Measurements from ENCODE around the gene AP1B1. TPM values are rescaled to one million over a fixed set of nuclear protein-coding genes. Genes with fewer than 3 reads are reported as not detected.
A peak's percentile ranks its signal among the peaks of the same experiment; 100 is the strongest.

Gene AP1B1
- total RNA-seq: 10 to 100 TPM; 45.5 to 66.9 TPM

DNA sequence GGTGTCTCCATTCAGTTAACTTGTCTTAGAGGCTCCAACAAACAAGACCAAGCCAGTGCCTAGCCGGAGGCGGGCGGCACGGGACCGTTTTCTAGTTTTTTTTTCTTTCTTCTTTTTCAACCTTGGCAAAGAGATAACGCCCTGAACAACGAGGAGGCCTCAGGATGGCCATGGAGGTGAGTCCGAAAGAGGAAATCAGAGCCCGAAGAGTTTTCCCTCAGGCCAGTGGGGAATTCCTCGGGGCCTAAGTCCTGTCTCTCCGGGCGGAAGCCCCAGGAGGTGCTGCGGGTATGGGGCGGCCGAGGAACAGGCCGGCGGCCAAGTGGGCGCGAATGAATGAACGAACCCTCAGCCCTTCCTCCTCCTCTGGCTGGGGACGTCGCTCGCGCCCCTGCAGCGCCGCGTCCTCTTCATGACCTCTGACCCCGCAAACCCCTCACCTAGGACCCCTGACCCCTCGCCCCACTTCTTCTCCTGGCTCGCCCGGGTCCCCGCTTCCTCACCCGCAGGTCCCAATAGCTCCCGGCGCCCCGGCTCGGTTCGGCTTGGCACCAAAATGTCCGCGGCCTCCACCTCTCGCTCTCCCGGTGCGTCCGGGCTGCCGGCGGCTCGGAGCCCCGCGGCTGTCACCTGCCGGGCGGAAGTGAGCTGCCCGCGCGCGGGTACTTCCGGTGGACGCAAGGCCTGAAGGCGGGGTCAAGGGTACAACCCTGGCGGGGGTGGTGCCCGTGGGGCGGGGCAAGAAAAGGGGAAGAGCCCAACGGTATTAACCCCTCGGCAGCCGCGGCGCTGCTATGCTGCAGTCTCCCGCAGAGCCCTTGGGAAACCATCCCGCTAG lies at the start of gene AP1B1:
TSS of gene AP1B1 (minus strand) at position 650 of the 838 bp plus-strand sequence. CDS start 21,327 bp downstream, outside the sequence.
- TF ChIP-seq POLR2A (IDR thresholded peaks at IDR 0.05): peak in 2 of 3 donors; percentile 79 to 86
- TF ChIP-seq, protein P1, sequence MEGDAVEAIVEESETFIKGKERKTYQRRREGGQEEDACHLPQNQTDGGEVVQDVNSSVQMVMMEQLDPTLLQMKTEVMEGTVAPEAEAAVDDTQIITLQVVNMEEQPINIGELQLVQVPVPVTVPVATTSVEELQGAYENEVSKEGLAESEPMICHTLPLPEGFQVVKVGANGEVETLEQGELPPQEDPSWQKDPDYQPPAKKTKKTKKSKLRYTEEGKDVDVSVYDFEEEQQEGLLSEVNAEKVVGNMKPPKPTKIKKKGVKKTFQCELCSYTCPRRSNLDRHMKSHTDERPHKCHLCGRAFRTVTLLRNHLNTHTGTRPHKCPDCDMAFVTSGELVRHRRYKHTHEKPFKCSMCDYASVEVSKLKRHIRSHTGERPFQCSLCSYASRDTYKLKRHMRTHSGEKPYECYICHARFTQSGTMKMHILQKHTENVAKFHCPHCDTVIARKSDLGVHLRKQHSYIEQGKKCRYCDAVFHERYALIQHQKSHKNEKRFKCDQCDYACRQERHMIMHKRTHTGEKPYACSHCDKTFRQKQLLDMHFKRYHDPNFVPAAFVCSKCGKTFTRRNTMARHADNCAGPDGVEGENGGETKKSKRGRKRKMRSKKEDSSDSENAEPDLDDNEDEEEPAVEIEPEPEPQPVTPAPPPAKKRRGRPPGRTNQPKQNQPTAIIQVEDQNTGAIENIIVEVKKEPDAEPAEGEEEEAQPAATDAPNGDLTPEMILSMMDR (IDR thresholded peaks at IDR 0.05): no peak
- ATAC-seq: peak; percentile 96
- 0 to 1% methylated on average over 13 to 51 of the region's 68 CpGs for WGBS, 2 donors

DNA sequence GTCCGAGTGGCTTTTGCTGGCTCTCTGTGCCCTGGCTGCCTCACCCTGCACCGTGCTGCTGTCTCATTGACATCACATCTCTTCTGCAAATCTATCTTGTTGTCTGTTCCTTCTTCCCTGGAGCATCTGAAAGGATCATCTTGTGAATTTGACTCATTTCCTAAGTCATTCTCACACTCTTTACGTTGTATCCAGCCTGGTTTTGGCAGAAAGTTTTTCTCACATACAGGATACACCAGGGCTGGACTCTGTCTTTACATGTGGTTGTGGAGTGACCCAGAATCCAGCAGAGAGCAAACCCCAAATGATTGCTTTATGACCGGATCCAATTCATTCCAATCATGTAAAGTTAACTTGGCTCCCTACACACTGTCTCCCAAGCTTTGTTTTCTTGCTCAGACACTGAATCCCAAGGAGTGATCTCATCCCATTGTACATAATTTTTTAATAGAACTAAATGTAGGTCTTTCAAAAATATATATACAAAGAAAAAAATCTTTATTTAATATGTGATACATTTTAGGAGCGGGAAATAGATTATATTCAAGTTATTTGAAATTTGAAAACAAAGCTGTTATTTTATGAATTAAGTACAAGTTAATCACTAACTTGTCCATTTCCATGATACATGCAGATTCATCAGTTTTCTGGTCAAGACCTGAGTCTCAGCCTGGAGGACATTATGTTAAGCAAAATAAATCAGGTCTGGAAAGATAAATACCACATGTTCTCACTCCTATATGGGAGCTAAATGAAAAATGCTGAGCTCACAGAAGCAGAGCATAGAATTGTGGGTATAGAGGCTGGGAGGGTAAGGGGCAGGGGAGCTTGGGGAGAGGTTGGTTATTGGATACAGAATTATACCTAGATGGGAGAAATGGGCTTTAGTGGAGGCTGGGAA lies 47.1 kb upstream of the AP1B1 start:
- TF ChIP-seq, protein P1 (IDR thresholded peaks at IDR 0.05): no peak
- no peak for TF ChIP-seq POLR2A (IDR thresholded peaks at IDR 0.05)
- Histone ChIP-seq H3K27ac (no peak overlapping the region), H3K27me3 (no peaks in the 10 kb centered on the region), H3K4me1 (no peaks in the 10 kb centered on the region), H3K36me3 (replicated peaks in 1 of 2; ENCODE audit: insufficient read depth in 1 of 2, low read depth in 2 of 2) (no peaks in the 10 kb centered on the region), H3K4me3 (no peak overlapping the region), H3K9me3 (no peaks in the 10 kb centered on the region)
- no peak for ATAC-seq
- 64 to 69% methylated on average over 5 of the region's 5 CpGs for WGBS, 2 donors
- DNase-seq: no peak
- intact Hi-C loops (cut with DNase I): no loop called here

More for the DNA sequence above, at the start of gene AP1B1:
- no peaks in the 10 kb centered on the region for H3K9me3 ChIP-seq
- peak within 1 kb of the TSS; percentile 79 to 89 for H3K4me3 ChIP-seq
- peak; percentile 96 for DNase-seq
- H3K4me1 ChIP-seq: peaks cover 54% of the 10 kb centered on the region
- no peaks in the 10 kb centered on the region for H3K36me3 ChIP-seq (replicated peaks in 1 of 2; ENCODE audit: insufficient read depth in 1 of 2, low read depth in 2 of 2)
- no peaks in the 10 kb centered on the region for H3K27me3 ChIP-seq
- intact Hi-C loops (cut with DNase I): no loop called here
- peak within 1 kb of the TSS; percentile 88 to 95 (median 90) for H3K27ac ChIP-seq

DNA sequence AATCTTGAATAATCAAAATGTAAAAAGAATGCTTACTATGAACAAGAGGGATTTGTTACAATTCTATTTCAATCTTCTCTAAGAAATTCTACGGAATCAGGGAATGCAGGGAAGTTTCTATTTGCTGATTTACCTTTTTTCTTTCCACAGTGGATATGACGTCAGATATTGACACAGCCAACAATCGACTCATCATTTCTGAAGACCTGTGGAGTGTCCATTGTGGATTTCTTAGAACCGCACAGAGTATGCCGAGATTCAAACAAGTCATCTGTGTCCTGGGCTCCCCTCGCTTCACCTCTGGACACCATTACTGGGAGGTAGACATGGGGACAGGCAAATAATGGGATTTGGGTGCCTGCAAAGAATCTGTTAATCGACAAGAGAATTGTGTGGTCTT lies 45.9 kb upstream of the AP1B1 start:
- Histone ChIP-seq H3K36me3 (replicated peaks in 1 of 2; ENCODE audit: insufficient read depth in 1 of 2, low read depth in 2 of 2) (no peaks in the 10 kb centered on the region), H3K4me1 (no peaks in the 10 kb centered on the region), H3K27ac (no peak overlapping the region), H3K9me3 (no peaks in the 10 kb centered on the region), H3K4me3 (no peak overlapping the region), H3K27me3 (no peaks in the 10 kb centered on the region)
- WGBS, 2 donors: 75 to 77% methylated on average over 7 of the region's 7 CpGs
- intact Hi-C loops (cut with DNase I): no loop called here
- TF ChIP-seq, protein P1 (IDR thresholded peaks at IDR 0.05): no peak
- TF ChIP-seq POLR2A (IDR thresholded peaks at IDR 0.05): no peak
- no peak for ATAC-seq
- no peak for DNase-seq

DNA sequence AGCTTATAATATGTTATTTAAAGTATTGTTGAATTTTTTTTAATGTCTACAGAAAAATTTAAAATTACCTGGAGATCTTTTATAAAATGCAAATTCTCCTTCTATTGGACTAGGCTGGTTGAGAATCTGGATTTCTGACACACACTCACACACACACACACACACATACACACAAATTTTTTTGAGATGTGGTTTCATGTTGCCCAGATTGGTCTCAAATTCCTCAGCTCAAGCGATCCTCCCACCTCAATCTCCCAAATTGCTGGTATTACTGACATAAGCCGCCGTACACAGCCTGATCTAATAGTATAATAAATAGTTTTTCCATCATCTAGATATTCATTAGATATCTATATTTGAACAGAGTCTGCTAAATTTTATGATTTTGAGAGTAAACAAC lies 45.5 kb upstream of the AP1B1 start:
- Histone ChIP-seq H3K9me3 (no peaks in the 10 kb centered on the region), H3K27me3 (no peaks in the 10 kb centered on the region), H3K27ac (no peak overlapping the region), H3K4me3 (no peak overlapping the region), H3K36me3 (replicated peaks in 1 of 2; ENCODE audit: insufficient read depth in 1 of 2, low read depth in 2 of 2) (no peaks in the 10 kb centered on the region), H3K4me1 (no peaks in the 10 kb centered on the region)
- no peak for ATAC-seq
- WGBS, 2 donors: 89 to 91% methylated on average over 3 of the region's 3 CpGs
- TF ChIP-seq POLR2A (IDR thresholded peaks at IDR 0.05): no peak
- TF ChIP-seq, protein P1 (IDR thresholded peaks at IDR 0.05): no peak
- no peak for DNase-seq
- intact Hi-C loops (cut with DNase I): no loop called here

Measured in body of pancreas (tissue), 4 donors.